ENCODE results near the gene KCNIP1.

- TF ChIP-seq CTCF (IDR thresholded peaks at IDR 0.05) (no peak), POLR2A (IDR thresholded peaks at IDR 0.05) (no peak)
Measured at GRCh38 chr5:170490381-170490780, 13.4 kb upstream of the KCNIP1 start.

All from tibial nerve (tissue), 3 donors.